Stimulated activated CD4-positive, alpha-beta T cell treated with anti-CD3 and anti-CD28 coated beads, Interleukin-12 subunit alpha, Interleukin-12 subunit beta, amount 100 ng/mL, for 24 hours (primary cell): ENCODE results near the gene STAT3.
"Not testable (repeated sequence)": the region's sequence is repeated elsewhere in the genome, so short reads cannot be mapped to it uniquely, and the experiment has no call there.

Experiments
- DNase-seq, 2 experiments: peaks; one replicate each; pipeline ENCODE4 v3.0.0-alpha.2; 2020; ENCODE audit warnings: low read depth in 2 of 2

STAT3 gene

GRCh38 chr17:42297775-42298174 lies 90.5 kb downstream of the STAT3 start:
- DNase-seq: not testable (repeated sequence)

DNA sequence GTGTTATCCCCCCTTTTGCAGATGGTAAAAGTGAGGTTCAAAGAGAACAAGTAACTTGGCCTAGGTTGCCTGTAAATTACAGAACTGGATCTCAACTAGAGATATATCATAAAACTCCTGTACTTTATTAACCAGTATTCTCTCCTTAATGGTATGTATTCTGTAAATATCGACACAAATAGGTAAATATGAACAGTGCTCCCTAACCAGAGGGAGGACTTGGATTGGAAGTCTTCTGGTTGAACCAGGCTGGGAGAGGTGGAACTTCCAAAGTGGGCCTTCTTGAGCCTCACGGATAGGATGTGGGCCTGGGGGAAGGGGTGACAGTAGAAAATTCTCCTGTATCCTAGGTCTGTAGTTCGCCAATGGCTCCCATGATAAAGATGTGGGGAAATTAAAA lies 92.2 kb downstream of the STAT3 start:
- DNase-seq: no peak

DNA sequence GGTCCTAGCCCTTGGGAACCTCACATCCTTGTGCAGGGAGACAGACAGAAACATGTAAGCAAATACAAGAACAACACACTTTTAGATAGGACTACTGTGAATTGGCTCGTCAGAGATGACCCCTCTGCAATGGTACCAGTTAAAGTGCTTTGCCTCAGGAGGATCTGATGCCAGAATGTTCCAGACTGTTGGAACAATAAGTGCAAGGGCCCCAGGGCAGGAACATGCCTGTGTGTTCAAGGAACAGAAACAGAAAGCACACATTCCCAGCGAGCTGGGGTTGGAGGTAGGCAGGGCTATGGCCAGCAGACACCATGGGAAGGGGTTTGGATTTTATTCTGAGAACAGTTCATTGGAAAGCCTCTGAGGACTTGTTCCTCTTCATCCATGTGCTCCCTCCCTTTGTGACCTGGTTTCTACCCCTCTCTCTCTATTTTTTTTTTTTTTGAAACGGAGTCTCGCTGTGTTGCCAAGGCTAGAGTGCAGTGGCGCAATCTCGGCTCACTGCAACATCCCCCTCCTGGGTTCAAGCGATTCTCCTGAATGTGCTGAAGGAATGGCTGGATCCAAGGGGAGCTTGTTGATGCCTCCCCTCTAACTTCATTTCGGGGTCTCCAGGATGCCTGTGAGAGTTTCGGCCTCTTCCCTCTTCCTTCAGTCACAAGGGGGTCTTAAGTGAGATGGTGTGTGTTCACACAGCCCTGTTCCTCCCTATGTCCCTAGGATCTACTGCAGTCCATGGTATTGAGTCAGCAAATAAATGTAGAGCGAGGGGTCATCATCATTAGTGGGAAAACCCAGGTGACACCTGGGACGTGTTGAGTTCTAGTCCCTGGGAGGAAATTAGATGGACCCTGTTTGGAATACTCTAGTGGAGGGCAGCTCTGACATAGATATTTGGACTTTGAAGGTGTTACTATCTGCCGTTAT lies 93.5 kb downstream of the STAT3 start:
- no peak for DNase-seq

- DNase-seq: no peak
Observed at GRCh38 chr17:42291129-42291528, 97.1 kb downstream of the STAT3 start.

DNA sequence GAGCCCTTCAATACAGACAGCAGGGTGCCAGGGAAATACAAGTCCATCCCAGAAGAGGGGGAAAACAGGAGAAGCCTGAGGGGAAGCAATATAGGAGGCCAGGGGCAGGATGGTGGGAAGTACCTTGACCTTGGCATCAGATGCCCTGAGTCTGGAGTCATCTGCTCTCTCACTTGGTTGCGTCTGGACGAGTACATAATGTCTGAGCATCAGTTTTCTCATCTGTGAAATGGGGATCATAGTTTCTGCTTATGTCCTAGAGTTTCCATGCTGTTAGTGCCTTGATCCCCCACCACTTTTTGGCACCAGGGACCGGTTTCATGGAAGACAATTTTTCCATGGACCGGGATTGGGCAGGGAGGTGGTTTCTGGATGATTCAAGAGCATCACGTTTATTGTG lies 97.7 kb downstream of the STAT3 start:
- no peak for DNase-seq

DNA sequence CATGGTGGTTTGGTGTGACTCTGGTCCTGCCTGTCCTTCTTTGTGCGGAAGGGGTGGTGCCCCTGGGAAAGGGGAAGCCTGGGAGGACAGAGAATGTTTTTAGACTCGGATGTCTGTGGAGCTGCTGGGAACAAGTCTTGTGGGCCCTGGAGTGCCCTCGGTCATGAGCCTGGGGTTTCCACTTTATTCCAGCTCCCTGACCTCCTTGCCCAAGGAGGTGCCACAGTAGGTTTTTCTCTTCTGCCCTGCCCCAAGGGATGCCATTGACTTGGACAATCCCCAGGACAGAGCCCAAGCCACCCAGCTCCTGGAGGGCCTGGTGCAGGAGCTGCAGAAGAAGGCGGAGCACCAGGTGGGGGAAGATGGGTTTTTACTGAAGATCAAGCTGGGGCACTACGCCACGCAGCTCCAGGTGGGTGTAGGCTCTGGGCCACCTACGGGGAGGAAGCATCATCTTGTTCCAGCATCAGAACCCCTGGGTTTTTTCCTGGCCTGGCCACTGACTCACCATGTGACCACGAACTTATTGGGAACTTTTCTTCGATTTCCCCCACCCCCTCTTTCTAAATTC lies 98.5 kb downstream of the STAT3 start:
- DNase-seq: peak; percentile 44 to 63

- DNase-seq: peak; percentile 42 to 48
Observed at GRCh38 chr17:42288803-42289610, 99.2 kb downstream of the STAT3 start.

GRCh38 chr17:42287977-42288802 lies 100.1 kb downstream of the STAT3 start, which contains the start of gene STAT5A:
STAT5A (plus strand) TSS chr17:42288498; CDS start chr17:42289412, 914 bp downstream.
- DNase-seq: peak; percentile 54 to 61

DNA sequence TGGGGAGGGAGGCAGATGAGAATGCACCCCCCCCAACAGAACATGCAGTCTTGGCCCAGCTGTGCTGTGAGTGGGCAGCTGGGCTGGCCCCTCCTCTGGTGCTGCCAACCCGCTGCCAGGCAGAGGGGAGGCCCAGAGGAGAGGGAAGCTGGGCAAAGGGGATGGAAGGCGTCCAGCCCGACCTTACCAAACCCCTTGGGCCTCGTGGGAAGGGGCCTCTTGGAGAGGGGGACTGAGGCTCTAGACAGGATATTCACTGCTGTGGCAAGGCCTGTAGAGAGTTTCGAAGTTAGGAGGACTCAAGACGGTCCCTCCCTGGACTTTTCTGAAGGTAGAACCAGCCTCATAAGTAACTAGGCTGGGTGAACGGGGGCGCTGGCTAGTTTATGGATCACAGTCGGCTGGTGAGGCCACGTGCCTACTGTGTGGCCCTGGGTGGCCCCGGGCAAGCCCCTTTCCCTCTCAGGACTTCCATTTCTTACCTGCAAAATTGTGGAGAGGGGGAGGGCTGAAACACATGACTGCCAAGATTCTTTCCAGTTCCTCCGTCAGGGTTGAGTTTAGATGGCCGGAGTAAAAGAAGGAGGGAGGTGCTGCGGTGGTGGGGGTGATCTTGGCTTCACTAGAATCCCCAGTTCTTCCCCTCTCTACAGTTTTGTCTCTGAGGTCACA lies 100.8 kb downstream of the STAT3 start:
- no peak for DNase-seq

- no peak for DNase-seq
Observed at GRCh38 chr17:42286411-42287221, 101.6 kb downstream of the STAT3 start.

DNA sequence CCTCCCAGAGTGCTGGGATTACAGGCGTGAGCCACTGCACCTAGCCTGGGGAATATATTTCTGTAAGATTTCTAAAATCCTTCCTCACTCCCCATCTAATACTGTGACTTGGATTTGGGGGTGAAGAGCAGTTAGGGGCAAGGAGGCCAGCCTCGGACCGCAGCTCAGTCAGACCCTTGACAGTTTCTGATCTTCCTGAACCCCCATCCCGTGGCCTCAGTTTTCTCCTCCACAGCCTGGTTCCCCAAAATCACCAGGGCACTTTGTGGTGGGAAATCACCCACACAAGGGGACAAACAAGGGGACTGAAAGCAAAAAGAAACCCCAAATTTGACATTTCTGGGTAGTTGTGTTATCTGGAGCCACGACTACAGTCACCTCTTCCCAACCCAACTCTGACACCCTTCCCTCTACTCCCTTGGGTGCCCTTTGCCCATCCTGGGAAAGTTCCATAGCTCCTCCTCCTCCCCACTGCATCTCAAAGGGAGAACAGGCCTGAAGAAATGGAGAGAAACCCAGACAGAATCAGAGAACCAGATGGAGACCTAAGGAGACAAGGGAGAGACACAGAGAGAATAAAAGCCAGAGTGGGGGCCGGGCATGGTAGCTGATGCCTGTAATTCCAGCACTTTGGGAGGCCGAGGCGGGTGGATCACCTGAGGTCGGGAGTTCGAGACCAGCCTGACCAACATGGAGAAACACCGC lies 102.7 kb downstream of the STAT3 start:
- DNase-seq: no peak

DNA sequence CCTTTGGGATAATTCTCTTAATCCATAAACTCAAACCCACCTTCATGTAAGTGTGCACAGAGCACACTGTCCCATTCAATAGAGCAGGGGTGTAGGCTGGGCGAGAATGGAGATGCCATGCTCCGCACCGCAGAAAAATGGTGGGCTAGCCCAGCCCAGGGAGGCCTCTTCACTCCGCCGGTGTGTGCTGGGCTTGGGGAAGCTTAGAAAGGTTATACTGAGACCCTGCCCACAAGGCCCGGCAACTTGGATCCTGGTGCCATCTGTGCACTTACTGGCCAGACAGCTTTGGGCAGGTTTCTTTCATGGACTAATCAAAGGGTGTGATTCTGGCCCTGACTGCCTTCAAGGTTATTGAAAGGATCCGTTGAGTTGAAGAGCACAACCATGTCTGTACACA lies 103.7 kb downstream of the STAT3 start:
- DNase-seq: no peak

DNA sequence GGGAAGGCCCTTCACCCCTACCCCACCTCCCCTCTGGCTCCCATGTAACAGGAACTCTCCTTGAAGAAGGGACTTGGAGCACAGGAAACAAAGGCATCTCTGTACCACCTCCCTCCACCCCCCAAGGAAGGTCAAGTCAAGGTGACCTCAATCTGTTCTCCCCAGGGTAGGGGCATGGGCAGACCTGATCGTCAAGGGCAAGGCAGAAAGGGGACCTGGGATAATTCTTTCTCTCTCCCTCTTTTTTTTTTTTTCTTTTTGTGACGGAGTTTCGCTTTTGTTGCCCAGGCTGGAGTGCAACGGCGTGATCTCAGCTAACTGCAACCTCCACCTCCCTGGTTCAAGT lies 104.2 kb downstream of the STAT3 start:
- no peak for DNase-seq

- no peak for DNase-seq
Observed at GRCh38 chr17:42283241-42284023, 104.8 kb downstream of the STAT3 start.

GRCh38 chr17:42282478-42283080 lies 105.7 kb downstream of the STAT3 start:
- DNase-seq: no peak

DNA sequence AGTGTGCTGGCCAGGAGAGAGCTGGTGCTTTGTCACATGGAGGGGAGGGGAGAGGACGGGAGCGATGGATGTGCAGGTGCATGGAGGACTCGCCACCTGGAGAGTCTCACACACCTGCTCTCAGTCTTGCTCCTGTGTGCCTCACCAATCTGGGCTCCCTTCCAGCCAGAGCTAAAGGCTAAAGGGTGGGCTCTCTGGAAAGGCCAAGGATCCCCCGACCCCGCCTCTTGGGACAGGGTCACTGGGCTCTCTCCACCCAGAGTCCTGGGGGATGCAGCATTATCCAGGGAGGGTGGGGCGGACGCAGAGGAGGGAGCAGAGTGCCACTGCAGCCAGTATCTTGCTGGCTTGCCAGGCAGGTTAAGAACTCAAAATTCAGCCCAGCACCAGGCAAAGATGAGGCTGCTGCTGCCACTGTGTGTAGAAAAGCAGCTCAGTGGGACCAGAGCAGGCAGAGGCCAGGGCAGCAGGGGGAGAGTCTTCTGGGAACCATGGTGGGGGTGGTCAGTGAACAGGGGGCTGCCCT lies 106.6 kb downstream of the STAT3 start:
- DNase-seq: no peak

DNA sequence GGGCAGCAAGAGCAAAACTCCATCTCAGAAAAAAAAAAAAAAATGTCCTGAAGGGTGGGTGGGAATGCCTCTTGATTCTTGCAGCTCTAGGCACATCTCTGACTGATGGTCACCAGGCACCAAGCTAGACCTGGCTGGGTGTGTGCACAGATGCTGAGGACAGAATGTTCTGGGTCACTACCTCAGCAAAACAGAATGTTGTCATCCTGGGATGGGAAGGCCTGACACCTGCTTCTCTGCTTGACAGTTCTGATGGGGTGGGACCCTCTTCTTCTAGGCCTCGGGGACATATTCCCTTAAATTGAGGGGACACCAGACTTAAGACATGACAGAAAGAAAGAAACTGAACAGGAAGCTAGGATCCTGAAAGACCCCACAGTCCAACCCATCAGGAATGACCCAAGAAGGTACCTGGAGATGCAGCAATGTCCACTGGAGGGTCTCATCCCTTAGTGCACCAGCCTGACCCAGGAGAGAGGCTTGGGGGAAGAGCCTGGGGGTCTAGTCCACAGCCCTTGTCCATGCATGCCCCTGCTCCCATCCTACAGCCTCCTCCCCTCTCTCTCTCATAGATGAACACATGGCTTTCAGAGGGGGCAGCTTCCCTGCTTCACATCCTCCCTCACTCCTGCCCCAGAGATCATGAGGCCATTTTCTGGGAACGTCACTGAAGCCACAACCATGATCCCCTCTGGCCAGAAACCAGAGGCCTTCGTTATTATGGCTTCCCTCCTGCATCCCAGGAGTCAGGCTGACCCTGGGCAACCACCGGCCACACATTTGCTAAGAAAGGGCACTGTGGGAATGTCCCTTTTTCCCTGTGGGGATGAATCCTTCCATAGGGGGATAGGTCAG lies 108.2 kb downstream of the STAT3 start:
- no peak for DNase-seq
